ENCODE data around the gene ZNF219.

ZNF219 gene

DNA sequence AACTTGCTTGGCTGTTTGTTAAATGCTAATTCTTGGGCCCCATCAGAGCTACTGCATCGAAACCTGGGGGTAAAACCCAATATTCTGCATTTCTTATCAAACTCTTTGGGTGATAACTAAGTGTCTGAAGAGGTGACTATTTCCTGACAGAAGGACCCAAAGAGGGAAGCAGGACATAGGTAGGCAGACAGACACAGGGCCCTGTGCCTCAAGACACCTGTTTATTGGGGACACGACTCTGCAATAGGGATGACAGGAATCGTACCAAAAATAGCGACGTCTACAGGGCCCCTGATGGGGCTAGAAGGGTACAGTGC, 8.6 kb downstream of the ZNF219 start:
- no peak for DNase-seq (ENCODE audit: low read depth)
- H3K4me3 ChIP-seq (ENCODE audit: low read depth, low read length): no peak overlapping the region

- DNase-seq (ENCODE audit: low read depth): no peak
- no peak overlapping the region for H3K4me3 ChIP-seq (ENCODE audit: low read depth, low read length)
Observed at GRCh38 chr14:21089271-21089670, 9.2 kb downstream of the ZNF219 start.

- no peak for DNase-seq (ENCODE audit: low read depth)
- H3K4me3 ChIP-seq (ENCODE audit: low read depth, low read length): no peak overlapping the region
Observed at GRCh38 chr14:21088687-21089086, 9.8 kb downstream of the ZNF219 start.

DNA sequence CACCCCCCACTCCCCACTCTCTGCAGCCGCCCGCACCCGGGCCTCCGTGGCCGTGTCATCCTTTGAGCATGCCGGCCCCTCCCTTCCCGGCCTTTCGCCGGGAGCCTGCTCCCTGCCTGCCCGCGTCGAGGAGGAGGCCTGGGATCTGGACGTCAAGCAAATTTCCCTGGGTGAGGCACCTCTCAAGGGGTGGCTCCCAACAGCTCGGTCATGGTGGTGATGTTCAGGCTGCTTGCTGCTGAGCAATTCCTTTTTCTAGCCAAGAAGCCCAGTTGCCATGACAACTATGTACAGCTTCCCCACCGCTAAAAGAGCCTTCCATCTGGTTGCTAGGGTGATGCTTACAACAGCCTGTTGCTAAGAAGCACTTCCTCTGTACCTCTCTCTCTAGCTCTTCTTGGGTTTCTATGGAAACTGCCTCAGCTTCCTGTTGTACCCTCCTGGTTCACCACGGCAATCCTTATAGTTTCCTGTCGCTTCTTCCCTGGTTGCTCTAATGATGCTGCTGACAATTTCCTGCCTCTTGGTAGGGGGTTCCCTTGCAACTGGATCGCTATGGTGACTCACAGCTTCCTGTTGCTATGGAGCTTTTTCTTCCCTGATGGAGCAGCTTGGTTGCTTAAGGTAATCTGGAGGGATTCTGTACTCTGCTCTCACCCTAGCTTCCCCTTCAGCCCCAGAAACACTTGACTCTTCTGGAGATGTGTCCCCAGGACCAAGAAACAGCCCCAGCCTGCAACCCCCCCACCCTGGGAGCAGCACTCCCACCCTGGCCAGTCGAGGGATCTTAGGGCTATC, 11.0 kb downstream of the ZNF219 start:
- no peak overlapping the region for H3K4me3 ChIP-seq (ENCODE audit: low read depth, low read length)
- peak; percentile 91 for DNase-seq (ENCODE audit: low read depth)

- DNase-seq (ENCODE audit: low read depth): no peak
- no peak overlapping the region for H3K4me3 ChIP-seq (ENCODE audit: low read depth, low read length)
Observed at GRCh38 chr14:21086908-21087293, 11.6 kb downstream of the ZNF219 start.

DNA sequence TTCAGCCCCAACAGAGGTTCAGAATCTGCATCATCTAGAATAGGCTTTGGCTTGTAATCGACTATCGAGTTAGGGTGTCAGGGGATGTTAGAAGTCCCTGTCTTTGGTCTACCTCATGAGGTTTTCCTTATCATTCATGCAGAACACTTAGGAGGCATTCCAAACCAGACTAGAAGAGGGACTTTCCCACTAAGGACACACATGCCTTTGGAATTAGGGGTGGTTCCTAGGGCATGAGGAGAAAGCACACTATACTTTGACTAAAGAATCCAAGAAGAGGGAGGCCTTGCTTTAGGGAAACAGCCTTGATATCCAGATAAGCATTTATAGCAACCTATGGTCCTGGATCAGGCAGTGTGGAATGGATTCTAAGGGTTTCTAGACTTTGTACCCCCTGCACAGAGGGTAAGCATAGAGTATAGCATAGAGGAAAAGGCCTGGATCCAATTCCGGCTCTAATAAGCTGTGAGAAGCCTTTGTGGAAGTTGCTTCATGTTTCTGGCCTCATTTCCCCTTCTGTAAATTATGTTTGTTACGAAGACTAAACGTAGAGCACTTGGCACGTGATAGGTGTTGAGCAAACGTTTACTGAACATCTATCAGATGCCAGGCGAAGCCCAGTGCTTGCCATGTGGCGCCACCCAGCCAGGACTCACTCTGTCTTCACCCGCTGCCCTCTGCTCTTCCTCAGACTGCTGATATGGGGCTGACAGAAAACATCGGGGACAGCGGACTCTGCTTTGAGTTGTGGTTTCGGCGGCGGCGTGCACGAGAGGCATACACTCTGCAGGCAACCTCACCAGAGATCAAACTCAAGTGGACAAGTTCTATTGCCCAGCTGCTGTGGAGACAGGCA, 13.2 kb downstream of the ZNF219 start:
- no peak overlapping the region for H3K4me3 ChIP-seq (ENCODE audit: low read depth, low read length)
- DNase-seq (ENCODE audit: low read depth): no peak

DNA sequence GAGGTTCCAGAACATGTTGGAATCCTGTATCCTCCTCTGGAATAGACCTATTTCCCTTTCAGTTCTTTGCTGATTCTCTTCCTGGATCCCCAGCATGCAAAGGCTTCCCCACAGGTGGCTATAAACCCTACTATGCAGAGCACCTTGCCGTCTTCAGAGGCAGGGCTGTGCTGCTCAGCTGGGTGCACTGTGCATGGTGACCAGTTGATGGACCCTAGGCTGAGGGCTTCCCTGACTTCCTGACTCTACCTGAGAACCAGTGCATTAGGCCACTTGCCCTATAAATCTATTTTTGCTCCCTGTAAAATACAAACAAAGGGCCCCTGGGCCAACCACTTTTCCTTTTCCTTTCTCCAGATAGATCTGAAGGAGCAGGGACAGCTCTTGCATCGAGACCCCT, 14.1 kb downstream of the ZNF219 start:
- no peak for DNase-seq (ENCODE audit: low read depth)
- H3K4me3 ChIP-seq (ENCODE audit: low read depth, low read length): no peak overlapping the region

DNA sequence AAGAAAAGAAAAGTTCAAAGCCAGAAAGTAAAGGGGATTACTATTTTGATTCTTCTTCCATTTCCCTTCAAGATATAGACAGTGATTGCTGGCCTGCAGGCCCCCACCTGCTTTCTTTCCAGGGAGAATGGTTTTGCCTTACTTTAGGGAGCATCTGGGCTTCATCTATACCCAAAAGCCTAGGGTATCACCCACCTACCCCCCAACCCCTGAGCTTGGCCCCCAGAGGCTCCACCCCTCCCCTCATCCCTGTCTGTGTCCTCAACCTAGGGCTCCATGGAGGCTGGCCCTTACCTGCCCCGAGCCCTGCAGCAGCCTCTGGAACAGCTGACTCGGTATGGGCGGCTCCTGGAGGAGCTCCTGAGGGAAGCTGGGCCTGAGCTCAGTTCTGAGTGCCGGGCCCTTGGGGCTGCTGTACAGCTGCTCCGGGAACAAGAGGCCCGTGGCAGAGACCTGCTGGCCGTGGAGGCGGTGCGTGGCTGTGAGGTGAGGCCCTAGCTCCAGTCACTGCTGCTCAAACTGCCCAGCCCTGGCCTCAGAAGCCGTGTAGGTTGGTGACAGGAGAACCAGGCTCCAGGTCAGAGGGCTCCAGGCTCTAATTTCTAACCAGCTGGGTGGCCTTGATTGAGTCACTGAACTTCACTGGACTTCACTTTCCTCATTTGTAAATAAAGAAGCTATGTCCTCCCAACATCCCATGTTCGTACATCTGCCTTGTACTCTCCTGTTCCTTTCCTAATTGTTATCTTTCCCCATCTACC, 14.7 kb downstream of the ZNF219 start:
- DNase-seq (ENCODE audit: low read depth): no peak
- H3K4me3 ChIP-seq (ENCODE audit: low read depth, low read length): no peak overlapping the region

DNA sequence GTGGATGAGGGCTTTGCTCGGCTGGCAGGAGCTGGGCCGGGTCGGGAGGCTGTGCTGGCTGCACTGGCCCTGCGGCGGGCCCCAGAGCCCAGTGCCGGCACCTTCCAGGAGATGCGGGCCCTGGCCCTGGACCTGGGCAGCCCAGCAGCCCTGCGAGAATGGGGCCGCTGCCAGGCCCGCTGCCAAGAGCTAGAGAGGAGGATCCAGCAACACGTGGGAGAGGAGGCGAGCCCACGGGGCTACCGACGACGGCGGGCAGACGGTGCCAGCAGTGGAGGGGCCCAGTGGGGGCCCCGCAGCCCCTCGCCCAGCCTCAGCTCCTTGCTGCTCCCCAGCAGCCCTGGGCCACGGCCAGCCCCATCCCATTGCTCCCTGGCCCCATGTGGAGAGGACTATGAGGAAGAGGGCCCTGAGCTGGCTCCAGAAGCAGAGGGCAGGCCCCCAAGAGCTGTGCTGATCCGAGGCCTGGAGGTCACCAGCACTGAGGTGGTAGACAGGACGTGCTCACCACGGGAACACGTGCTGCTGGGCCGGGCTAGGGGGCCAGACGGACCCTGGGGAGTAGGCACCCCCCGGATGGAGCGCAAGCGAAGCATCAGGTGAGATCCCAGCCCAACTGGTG, 16.8 kb downstream of the ZNF219 start:
- no peak overlapping the region for H3K4me3 ChIP-seq (ENCODE audit: low read depth, low read length)
- no peak for DNase-seq (ENCODE audit: low read depth)

- no peak overlapping the region for H3K4me3 ChIP-seq (ENCODE audit: low read depth, low read length)
- DNase-seq (ENCODE audit: low read depth): no peak
Observed at GRCh38 chr14:21078726-21079125, 19.7 kb downstream of the ZNF219 start.

DNA sequence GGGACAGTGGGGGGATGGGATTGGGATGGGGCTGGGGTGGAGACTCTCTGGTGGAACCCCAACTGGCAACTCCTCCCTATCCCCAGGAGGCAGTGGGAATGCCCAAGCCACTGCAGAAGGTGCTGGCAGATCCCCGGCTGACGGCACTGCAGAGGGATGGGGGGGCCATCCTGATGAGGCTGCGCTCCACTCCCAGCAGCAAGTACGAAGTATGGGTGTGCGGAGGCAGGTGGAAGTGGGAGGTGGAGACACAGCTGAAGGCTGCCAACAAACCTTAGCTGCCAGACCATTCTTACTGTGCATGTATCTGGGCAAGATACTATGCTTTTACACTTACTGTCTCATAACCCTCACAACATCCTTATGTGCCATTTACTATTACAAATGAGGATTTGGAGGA, 20.2 kb downstream of the ZNF219 start:
- no peak overlapping the region for H3K4me3 ChIP-seq (ENCODE audit: low read depth, low read length)
- no peak for DNase-seq (ENCODE audit: low read depth)

- H3K4me3 ChIP-seq (ENCODE audit: low read depth, low read length): no peak overlapping the region
- no peak for DNase-seq (ENCODE audit: low read depth)
Observed at GRCh38 chr14:21077672-21078071, 20.8 kb downstream of the ZNF219 start.

- H3K4me3 ChIP-seq (ENCODE audit: low read depth, low read length): no peak overlapping the region
- DNase-seq (ENCODE audit: low read depth): no peak
Observed at GRCh38 chr14:21075719-21076437, 22.6 kb downstream of the ZNF219 start.

- no peak for DNase-seq (ENCODE audit: low read depth)
- H3K4me3 ChIP-seq (ENCODE audit: low read depth, low read length): no peak overlapping the region
Observed at GRCh38 chr14:21074398-21075272, 23.8 kb downstream of the ZNF219 start.

- no peak overlapping the region for H3K4me3 ChIP-seq (ENCODE audit: low read depth, low read length)
- DNase-seq (ENCODE audit: low read depth): no peak
Observed at GRCh38 chr14:21073921-21074320, 24.5 kb downstream of the ZNF219 start.

DNA sequence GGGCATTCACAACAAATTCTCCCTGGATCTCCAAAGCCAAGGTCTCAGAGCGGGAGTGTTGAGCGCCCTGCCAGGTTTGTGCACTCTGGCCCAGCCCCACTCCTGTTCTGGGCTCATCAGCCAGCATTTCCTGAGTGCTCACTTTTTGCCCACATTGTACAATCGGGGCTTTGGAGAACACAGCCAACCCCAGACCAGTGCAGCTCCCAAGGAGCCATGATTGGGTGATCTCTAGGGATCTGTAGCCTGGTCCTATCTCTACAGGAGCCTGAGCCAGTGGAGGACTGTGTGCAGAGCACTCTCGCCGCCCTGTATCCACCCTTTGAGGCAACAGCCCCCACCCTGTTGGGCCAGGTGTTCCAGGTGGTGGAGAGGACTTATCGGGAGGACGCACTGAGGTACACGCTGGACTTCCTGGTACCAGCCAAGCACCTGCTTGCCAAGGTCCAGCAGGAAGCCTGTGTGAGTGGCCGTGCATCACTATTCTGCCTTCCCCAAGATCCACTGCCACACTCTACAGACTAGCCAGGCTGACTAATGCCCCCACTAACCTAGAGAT, 25.6 kb downstream of the ZNF219 start:
- H3K4me3 ChIP-seq (ENCODE audit: low read depth, low read length): no peak overlapping the region
- no peak for DNase-seq (ENCODE audit: low read depth)

- peak overlapping the region; percentile 74 for H3K4me3 ChIP-seq (ENCODE audit: low read depth, low read length)
Observed at GRCh38 chr14:21072031-21072473, 26.4 kb downstream of the ZNF219 start.

More at GRCh38 chr14:21072031-21072473, 26.4 kb downstream of the ZNF219 start:
- DNase-seq (ENCODE audit: low read depth): peak; percentile 92

Measured in skeletal muscle cell (primary cell).